H1 (cell line): ENCODE results near the gene KIT. TPM values are rescaled to one million over a fixed set of nuclear protein-coding genes. Genes with fewer than 3 reads are reported as not detected.

Experiments
- CTCF ChIA-PET: fragments of 300-600 bp; sonication (Branson Sonifier 250); formaldehyde crosslinking; loops from one replicate; lab custom pipeline; 2021; ENCODE audit not compliant: partially characterized antibody; lab: Charles Lee
- POLR2A ChIA-PET: fragments of 300-600 bp; sonication (Branson Sonifier 250); formaldehyde crosslinking; loops from one replicate; lab custom pipeline; 2021; ENCODE audit warnings: inconsistent platforms; ENCODE audit not compliant: partially characterized antibody; lab: Charles Lee
- DNase-seq, 2 experiments: peaks; one replicate each; pipeline versions ENCODE4 v3.0.0 to v3.0.0-alpha.2; 2010 to 2022; ENCODE audit warnings: low spot score in 2 of 2, low read depth in 1 of 2, mixed read lengths in 1 of 2
- FAIRE-seq: peaks from 2 replicates; lab custom pipeline; 2011; peaks lifted over from hg19 to GRCh38; lab: Jason Lieb, UNC
- H2AFZ ChIP-seq: 2 replicates; pipeline ENCODE4 v1.8.1; 2012; ENCODE audit warnings: low read length, inconsistent platforms
- H2AK5ac ChIP-seq: 2 replicates; pipeline ENCODE4 v1.6.1; 2013; ENCODE audit warnings: low read depth, low read length
- H2BK120ac ChIP-seq: replicated peaks from 2 replicates; pipeline ENCODE3; 2013; ENCODE audit warnings: low read depth, low read length, inconsistent platforms
- H2BK12ac ChIP-seq: 2 replicates; pipeline ENCODE4 v1.6.1; 2013; ENCODE audit warnings: low read depth, low read length
- H2BK15ac ChIP-seq: 2 replicates; pipeline ENCODE4 v1.6.1; 2013; ENCODE audit warnings: low read length
- H2BK20ac ChIP-seq: 2 replicates; pipeline ENCODE4 v1.6.1; 2013; ENCODE audit warnings: low read length
- H2BK5ac ChIP-seq: 2 replicates; pipeline ENCODE4 v1.6.1; 2013; ENCODE audit warnings: low read depth, low read length
- H3K14ac ChIP-seq: 2 replicates; pipeline ENCODE4 v1.6.1; 2013; ENCODE audit warnings: inconsistent platforms; ENCODE audit not compliant: insufficient read length
- H3K18ac ChIP-seq: 2 replicates; pipeline ENCODE4 v1.6.1; 2013; ENCODE audit warnings: low read length; ENCODE audit errors: extremely low read depth
- H3K23ac ChIP-seq: 2 replicates; pipeline ENCODE4 v1.6.1; 2013; ENCODE audit warnings: inconsistent platforms; ENCODE audit not compliant: insufficient read length
- H3K23me2 ChIP-seq: 2 replicates; pipeline ENCODE4 v1.6.1; 2013; ENCODE audit warnings: low read depth, low read length
- H3K27ac ChIP-seq: 2 replicates; pipeline ENCODE4 v1.6.1; 2011; ENCODE audit warnings: low read depth, low read length, inconsistent platforms
- H3K27me3 ChIP-seq, 4 experiments: replicated peaks in 1 of 4; 1 replicate in 1 of 4; 2 replicates in 3 of 4; pipeline versions ENCODE4 v1.6.1 to v1.8.1; 2011 to 2013; ENCODE audit warnings: low read length in 3 of 4, mild to moderate bottlenecking in 3 of 4, inconsistent platforms in 2 of 4, mixed read lengths in 2 of 4, moderate library complexity in 1 of 4; ENCODE audit not compliant: control insufficient read depth in 3 of 4, insufficient read depth in 3 of 4; ENCODE audit errors: extremely low read depth in 1 of 4
- H3K36me3 ChIP-seq, 4 experiments: 2 replicates each; pipeline versions ENCODE4 v1.6.1 to v1.8.1; 2011 to 2013; ENCODE audit warnings: mild to moderate bottlenecking in 4 of 4, low read length in 3 of 4, moderate library complexity in 2 of 4, control low read depth in 1 of 4, inconsistent platforms in 1 of 4; ENCODE audit not compliant: insufficient read depth in 4 of 4, control insufficient read depth in 2 of 4
- H3K4ac ChIP-seq: replicated peaks from 2 replicates; pipeline ENCODE3; 2013; ENCODE audit warnings: low read length, low read depth, mixed read lengths, inconsistent platforms; ENCODE audit not compliant: insufficient read length
- H3K4me1 ChIP-seq, 4 experiments: replicated peaks in 1 of 4; 1 replicate in 1 of 4; 2 replicates in 3 of 4; pipeline versions ENCODE4 v1.6.1 to v1.8.1; 2011 to 2013; ENCODE audit warnings: low read length in 3 of 4, inconsistent platforms in 2 of 4, mixed read lengths in 1 of 4; ENCODE audit not compliant: insufficient read depth in 4 of 4, control insufficient read depth in 3 of 4
- H3K4me2 ChIP-seq, 2 experiments: 2 replicates each; pipeline versions ENCODE4 v1.6.1 to v1.8.1; 2011 to 2013; ENCODE audit warnings: low read depth in 2 of 2, low read length in 2 of 2, control low read depth in 1 of 2, inconsistent platforms in 1 of 2, mild to moderate bottlenecking in 1 of 2; ENCODE audit not compliant: insufficient read depth in 1 of 2
- H3K4me3 ChIP-seq, 4 experiments: fragments of 200-600, 300-600 bp in 1 of 4; sonication (generic), shearing (Covaris generic), sonication (Bioruptor Twin) in 1 of 4; 2 replicates each; pipeline versions ENCODE4 v1.5.1 to v1.8.1; 2011 to 2016; ENCODE audit warnings: low read length in 4 of 4, low read depth in 3 of 4, control low read depth in 2 of 4, inconsistent platforms in 2 of 4, mild to moderate bottlenecking in 2 of 4, mixed read lengths in 1 of 4, moderate library complexity in 1 of 4; ENCODE audit not compliant: insufficient read depth in 2 of 4; ENCODE audit errors: extremely low read depth in 1 of 4
- H3K56ac ChIP-seq: replicated peaks from 2 replicates; pipeline ENCODE3; 2013; ENCODE audit warnings: low read depth, mild to moderate bottlenecking, mixed read lengths, low read length, inconsistent platforms; ENCODE audit not compliant: insufficient read length
- H3K79me1 ChIP-seq: 2 replicates; pipeline ENCODE4 v1.6.1; 2013; ENCODE audit warnings: low read depth, low read length, control low read depth
- H3K79me2 ChIP-seq, 2 experiments: 2 replicates each; pipeline versions ENCODE4 v1.6.1 to v1.8.1; 2012 to 2013; ENCODE audit warnings: low read length in 2 of 2, mild to moderate bottlenecking in 2 of 2, inconsistent platforms in 1 of 2; ENCODE audit not compliant: insufficient read depth in 2 of 2, control insufficient read depth in 1 of 2
- H3K9ac ChIP-seq, 4 experiments: replicated peaks in 1 of 4; 1 replicate in 1 of 4; 2 replicates in 3 of 4; pipeline versions ENCODE4 v1.6.1 to v1.8.1; 2011 to 2013; ENCODE audit warnings: low read depth in 3 of 4, low read length in 3 of 4, control low read depth in 2 of 4, mild to moderate bottlenecking in 2 of 4, moderate library complexity in 2 of 4, inconsistent platforms in 1 of 4; ENCODE audit errors: extremely low read depth in 1 of 4
- H3K9me3 ChIP-seq, 2 experiments: 2 replicates each; pipeline versions ENCODE4 v1.6.1 to v1.8.1; 2012 to 2013; ENCODE audit warnings: mild to moderate bottlenecking in 2 of 2, moderate library complexity in 2 of 2, control low read depth in 1 of 2, inconsistent platforms in 1 of 2, low read depth in 1 of 2, low read length in 1 of 2, mixed read lengths in 1 of 2; ENCODE audit not compliant: insufficient read depth in 2 of 2
- H4K20me1 ChIP-seq, 2 experiments: replicated peaks in 1 of 2; 2 replicates each; pipeline versions ENCODE3 to v1.8.1; 2011 to 2013; ENCODE audit warnings: inconsistent platforms in 2 of 2, low read length in 2 of 2, mild to moderate bottlenecking in 1 of 2; ENCODE audit not compliant: insufficient read depth in 2 of 2, control insufficient read depth in 1 of 2
- H4K5ac ChIP-seq: 2 replicates; pipeline ENCODE4 v1.6.1; 2013; ENCODE audit warnings: low read length, low read depth, mixed read lengths, inconsistent platforms; ENCODE audit not compliant: insufficient read length
- H4K8ac ChIP-seq: 2 replicates; pipeline ENCODE4 v1.8.0; 2013; ENCODE audit warnings: mild to moderate bottlenecking, moderate library complexity, low read length, inconsistent platforms; ENCODE audit not compliant: insufficient read depth; ENCODE audit errors: extremely low read depth
- H4K91ac ChIP-seq: replicated peaks from 2 replicates; pipeline ENCODE3; 2013; ENCODE audit warnings: low read length, mixed read lengths, inconsistent platforms; ENCODE audit not compliant: insufficient read length
- BACH1 ChIP-seq: IDR thresholded peaks from 2 replicates; pipeline ENCODE4 v1.6.1; 2012; ENCODE audit warnings: low read length, improper control_type of control experiment
- BCL11A ChIP-seq, 2 experiments: IDR thresholded peaks; one replicate each; pipeline ENCODE4 v1.6.1; 2011; ENCODE audit warnings: low read depth in 2 of 2, low read length in 2 of 2, mild to moderate bottlenecking in 2 of 2
- JUN ChIP-seq: IDR thresholded peaks from 2 replicates; pipeline ENCODE4 v1.6.1; 2011; ENCODE audit warnings: low read depth, mild to moderate bottlenecking, improper control_type of control experiment, low read length
- KDM4A ChIP-seq: IDR thresholded peaks from one replicate; pipeline ENCODE4 v1.7.1; 2012; ENCODE audit warnings: low read depth, mild to moderate bottlenecking, moderate library complexity, low read length, inconsistent platforms; ENCODE audit not compliant: severe bottlenecking
- POLR2A ChIP-seq, 2 experiments: IDR thresholded peaks; 1 replicate in 1 of 2; 2 replicates in 1 of 2; pipeline ENCODE4 v1.6.1; 2011; ENCODE audit warnings: low read depth in 2 of 2, low read length in 2 of 2, mild to moderate bottlenecking in 2 of 2; ENCODE audit errors: control extremely low read depth in 1 of 2
- POLR2AphosphoS5 ChIP-seq: IDR thresholded peaks from 2 replicates; pipeline ENCODE4 v1.6.1; 2011; ENCODE audit warnings: low read depth, low read length
- RFX5 ChIP-seq: IDR thresholded peaks from 2 replicates; pipeline ENCODE4 v1.6.1; 2011; ENCODE audit warnings: low read depth, low read length, improper control_type of control experiment, borderline replicate concordance
- SAP30 ChIP-seq: fragments of 300-600 bp; sonication (generic); IDR thresholded peaks from 2 replicates; pipeline ENCODE4 v1.7.1; 2012; ENCODE audit warnings: low read length, moderate library complexity, mild to moderate bottlenecking, inconsistent platforms; ENCODE audit not compliant: insufficient read depth, insufficient replicate concordance
- TEAD4 ChIP-seq: IDR thresholded peaks from 2 replicates; pipeline ENCODE4 v1.6.1; 2012; ENCODE audit warnings: low read depth, low read length, inconsistent platforms, mixed read lengths
- WGBS, 2 experiments: shearing (Covaris generic) in 1 of 2; methylation state at CpG; one replicate each; pipeline versions ENCODE4 v1.1.6 to v1.1.7; 2013 to 2015; ENCODE audit warnings: low lambda C conversion rate in 2 of 2, mixed read lengths in 2 of 2, inconsistent platforms in 1 of 2, low coverage in 1 of 2, missing lambda C conversion rate in 1 of 2; ENCODE audit not compliant: insufficient replicate concordance in 2 of 2, insufficient coverage in 1 of 2, insufficient read length in 1 of 2; ENCODE audit errors: extremely low coverage in 1 of 2, missing lambda C conversion rate in 1 of 2; 5-methylcytosine and 5-hydroxymethylcytosine counted together
- polyA plus RNA-seq, 7 experiments: library from polyadenylated mRNA; depleted of rRNA in 3 of 7; stranded (reverse) in 5 of 7; unstranded in 2 of 7; fragments of >200 nt in 5 of 7; fragments of 200-250 nt in 2 of 7; gene quantifications; 1 replicate in 5 of 7; 2 replicates in 1 of 7; 4 replicates in 1 of 7; pipeline versions ENCODE4 v1.2.1 to v1.2.3, GENCODE V29; 2011 to 2013; ENCODE audit warnings: missing spikeins in 2 of 7, mixed read lengths in 2 of 7
- total RNA-seq: library from RNA; stranded (reverse); fragmentation: NEBNext Ultra II Directional; extraction: Animal tissue kit (Norgen Biotek cat#: 25700); gene quantifications from 2 replicates; pipeline ENCODE4 v1.2.1, GENCODE V29; 2021
- TF ChIP-seq, protein P1 (sequence below): IDR thresholded peaks from 2 replicates; pipeline ENCODE4 v1.6.1; 2012; ENCODE audit warnings: inconsistent platforms

The KIT gene
- total and polyA plus RNA-seq, 2 of the 8 experiments (the other 6 are each of a cell fraction or from before 2014, with no cell fraction given): 14.4 to 24.8 TPM

DNA sequence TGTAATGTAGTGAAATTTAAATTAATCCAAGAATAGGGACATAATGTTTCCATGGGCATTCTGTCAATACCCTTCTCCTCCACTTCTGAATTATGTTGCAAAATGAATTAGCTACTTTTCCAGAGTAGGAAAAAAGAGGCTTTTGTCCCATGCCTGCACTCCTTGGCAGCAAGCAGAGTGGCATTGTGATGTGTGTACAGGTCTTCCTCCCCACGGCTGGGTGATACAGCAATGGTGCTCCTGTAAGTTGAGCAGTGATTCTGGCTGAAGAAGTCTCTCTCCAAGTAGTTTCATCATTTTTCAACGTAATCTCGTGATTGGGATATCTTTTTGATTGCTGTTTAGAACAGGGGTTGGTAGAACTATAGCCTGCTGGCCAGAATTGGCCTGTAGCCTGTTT, 59.9 kb downstream of the KIT start:
- Histone ChIP-seq H3K9me3 (no peaks in the 10 kb centered on the region), H2AFZ (no peak overlapping the region), H3K79me2 (no peaks in the 10 kb centered on the region), H2BK5ac (no peak overlapping the region), H3K27me3 (no peaks in the 10 kb centered on the region), H3K9ac (no peak overlapping the region), H3K36me3 (no peaks in the 10 kb centered on the region), H2AK5ac (no peak overlapping the region), H4K91ac (no peak overlapping the region), H4K5ac (no peak overlapping the region), H2BK20ac (no peak overlapping the region), H3K4ac (no peak overlapping the region), H3K23ac (no peak overlapping the region), H3K18ac (no peak overlapping the region), H3K23me2 (no peaks in the 10 kb centered on the region), H4K20me1 (peaks cover 0 to 2% of the 10 kb centered on the region in 2 experiments), H4K8ac (no peak overlapping the region), H3K79me1 (no peaks in the 10 kb centered on the region), H2BK15ac (no peak overlapping the region), H3K4me1 (no peaks in the 10 kb centered on the region), H2BK12ac (no peak overlapping the region), H3K4me3 (no peak overlapping the region), H3K14ac (no peak overlapping the region), H3K56ac (no peak overlapping the region), H3K27ac (no peak overlapping the region), H2BK120ac (no peak overlapping the region), H3K4me2 (no peak overlapping the region)
- TF ChIP-seq POLR2AphosphoS5 (no peak), BACH1 (no peak), SAP30 (no peak), RFX5 (no peak), TEAD4 (no peak), KDM4A (no peak), JUN (no peak), POLR2A (IDR thresholded peaks at IDR 0.05; ENCODE audit: control extremely low read depth in 1 of 2, low read depth in 2 of 2, low read length in 2 of 2) (no peak), BCL11A (IDR thresholded peaks at IDR 0.05; ENCODE audit: low read depth in 2 of 2, low read length in 2 of 2) (no peak)
- TF ChIP-seq, protein P1, sequence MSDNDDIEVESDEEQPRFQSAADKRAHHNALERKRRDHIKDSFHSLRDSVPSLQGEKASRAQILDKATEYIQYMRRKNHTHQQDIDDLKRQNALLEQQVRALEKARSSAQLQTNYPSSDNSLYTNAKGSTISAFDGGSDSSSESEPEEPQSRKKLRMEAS: no peak
- CTCF ChIA-PET: interaction anchor here (0.6 to 0.7 kb wide), 2 partner anchors 11 to 116 kb away, joined by 3 to 4 read pairs; no protein-coding TSS in a partner anchor
- DNase-seq: no peak
- 86% methylated on average over 3 of the region's 3 CpGs; no CpG with 5 or more reads in 1 of the 2 experiments for WGBS, 2 experiments
- POLR2A ChIA-PET: no interaction called here
- FAIRE-seq: no peak
